ENCODE results near the gene CCDC6.

- TF ChIP-seq POLR2A (IDR thresholded peaks at IDR 0.05): no peak
- TF ChIP-seq CTCF (IDR thresholded peaks at IDR 0.05): no peak
These were observed 1.8 kb downstream of the CCDC6 start for GRCh38 chr10:59904426-59905065.
